Activated naive CD4-positive, alpha-beta T cell treated with anti-CD3 and anti-CD28 coated beads for 36 hours (primary cell): Measurements from ENCODE around the gene ADI1. TPM values are rescaled to one million over a fixed set of nuclear protein-coding genes. Genes with fewer than 3 reads are reported as not detected.
A peak's percentile ranks its signal among the peaks of the same experiment; 100 is the strongest.

Source experiments
- CTCF ChIA-PET: fragments of 350-600 bp; sonication (Branson Sonifier 250); formaldehyde crosslinking; loops from one replicate; lab custom pipeline; 2021; ENCODE audit warnings: antibody characterized with exemption; lab: Charles Lee
- DNase-seq: peaks from one replicate; pipeline ENCODE4 v3.0.0-alpha.2; 2020
- H3K27ac Mint-ChIP-seq: one replicate; pipeline ENCODE4 v1.8.0; 2021; ENCODE audit warnings: mild to moderate bottlenecking, mixed read lengths
- H3K27me3 Mint-ChIP-seq: one replicate; pipeline ENCODE4 v1.8.0; 2021; ENCODE audit warnings: low read depth, mixed read lengths
- H3K36me3 Mint-ChIP-seq: one replicate; pipeline ENCODE4 v1.8.0; 2021; ENCODE audit warnings: low read depth, mixed read lengths
- H3K4me1 Mint-ChIP-seq: one replicate; pipeline ENCODE4 v1.8.0; 2021; ENCODE audit warnings: low read depth, mixed read lengths
- H3K4me3 Mint-ChIP-seq: one replicate; pipeline ENCODE4 v1.8.0; 2021; ENCODE audit warnings: mild to moderate bottlenecking, moderate library complexity, mixed read lengths
- H3K9me3 Mint-ChIP-seq: one replicate; pipeline ENCODE4 v1.8.0; 2021; ENCODE audit warnings: mixed read lengths
- intact Hi-C: fragments of 100-400 bp; cut with micrococcal nuclease; formaldehyde crosslinking; loops from one replicate; pipeline ENCODE4 v1.15.1; 2023
- total RNA-seq, 2 experiments: library from RNA; stranded (reverse); gene quantifications; one replicate each; pipeline ENCODE4 v1.2.3, GENCODE V29; 2021

ADI1 gene, protein sequence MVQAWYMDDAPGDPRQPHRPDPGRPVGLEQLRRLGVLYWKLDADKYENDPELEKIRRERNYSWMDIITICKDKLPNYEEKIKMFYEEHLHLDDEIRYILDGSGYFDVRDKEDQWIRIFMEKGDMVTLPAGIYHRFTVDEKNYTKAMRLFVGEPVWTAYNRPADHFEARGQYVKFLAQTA
- 10 to 100 TPM; 45.6 to 49.8 TPM for total RNA-seq

DNA sequence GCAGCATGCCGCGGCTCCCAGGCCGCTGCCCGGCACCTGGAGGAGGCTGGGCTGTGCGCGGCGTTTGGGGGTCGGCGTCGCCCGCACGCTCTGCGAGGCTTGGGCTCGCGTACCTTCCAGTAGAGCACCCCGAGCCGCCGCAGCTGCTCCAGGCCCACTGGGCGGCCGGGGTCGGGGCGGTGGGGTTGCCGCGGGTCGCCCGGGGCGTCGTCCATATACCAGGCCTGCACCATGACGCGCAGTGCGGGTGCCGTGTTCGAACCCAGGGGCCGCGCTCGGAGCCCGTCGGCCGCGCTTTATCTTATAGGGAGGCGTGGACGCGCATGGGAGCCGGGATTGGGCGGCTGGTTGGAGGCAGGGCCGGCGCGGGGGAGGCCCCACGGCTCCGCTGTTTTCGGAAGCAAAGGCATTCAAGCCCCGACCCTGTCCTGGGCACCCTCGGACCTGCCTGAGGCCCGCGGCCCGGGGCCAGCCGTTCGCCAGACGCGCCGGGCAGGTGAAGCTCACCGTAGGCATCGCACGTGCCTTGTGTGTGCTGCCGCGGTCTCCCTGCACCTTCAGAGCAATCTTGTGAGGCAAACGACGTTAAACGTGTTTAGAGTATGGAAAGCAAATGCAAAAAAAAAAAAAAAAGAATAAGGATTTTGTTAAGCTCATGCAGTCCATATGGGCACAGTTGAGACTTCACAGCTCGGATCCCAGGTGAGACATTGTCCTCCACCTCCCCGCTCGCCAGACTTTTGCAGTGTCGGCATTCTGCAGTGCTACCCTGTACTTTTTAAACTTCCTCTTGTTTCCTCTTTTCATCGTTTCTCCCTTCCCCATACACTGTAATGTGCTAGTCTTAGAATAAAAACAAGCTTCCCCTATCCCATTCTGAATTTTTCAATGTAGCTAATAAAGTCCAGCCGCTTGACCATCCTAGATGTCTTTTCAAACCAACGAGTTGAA, at the start of gene ADI1:
TSS of gene ADI1 (minus strand) at position 277 of the 951 bp plus-strand sequence. CDS start at position 233, 44 bp downstream.
- Mint-ChIP-seq H3K9me3 (peaks cover 4% of the 10 kb centered on the region), H3K36me3 (peaks cover 16% of the 10 kb centered on the region), H3K4me1 (peaks cover 22% of the 10 kb centered on the region), H3K4me3 (peak within 1 kb of the TSS; percentile 84), H3K27me3 (no peaks in the 10 kb centered on the region), H3K27ac (peak within 1 kb of the TSS; percentile 85)
- intact Hi-C loops = loop anchor here (1.0 to 2.0 kb wide), 8 partner anchors 17 to 873 kb away; partner anchors contain the start of genes RNASEH1, RPS7 and TRAPPC12
- DNase-seq = peak; percentile 87
- CTCF ChIA-PET = interaction anchor here (1.1 to 1.2 kb wide), 2 partner anchors 38 to 132 kb away, joined by 4 to 8 read pairs; partner anchors contain the start of gene RNASEH1

DNA sequence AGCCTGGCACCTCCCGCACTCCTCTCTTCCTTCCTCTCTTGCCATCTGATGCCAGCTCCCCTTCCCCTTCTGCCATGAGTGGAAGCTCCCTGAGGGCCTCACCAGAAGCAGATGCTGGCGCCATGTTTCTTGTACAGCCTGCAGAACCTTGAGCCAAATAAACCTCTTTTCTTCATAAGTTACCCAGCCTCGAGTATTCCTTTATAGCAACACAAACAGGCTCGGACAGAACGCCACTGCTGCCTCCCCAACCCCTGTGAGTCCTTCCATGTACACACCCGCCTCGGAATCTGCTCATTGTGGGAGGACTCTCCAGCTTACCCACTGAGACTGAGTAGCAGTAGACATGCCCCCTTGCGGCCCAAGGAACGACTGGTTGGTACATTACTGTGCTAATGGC, 47.5 kb upstream of the ADI1 start:
- Mint-ChIP-seq H3K4me3 (no peak overlapping the region), H3K27ac (no peak overlapping the region), H3K4me1 (peaks cover 8% of the 10 kb centered on the region), H3K36me3 (peaks cover 9% of the 10 kb centered on the region), H3K27me3 (no peaks in the 10 kb centered on the region), H3K9me3 (no peaks in the 10 kb centered on the region)
- intact Hi-C loops = no loop called here
- DNase-seq = no peak
- CTCF ChIA-PET = interaction anchor here (0.6 kb wide), 1 partner anchor 174 kb away, joined by 5 read pairs; no protein-coding TSS in a partner anchor

DNA sequence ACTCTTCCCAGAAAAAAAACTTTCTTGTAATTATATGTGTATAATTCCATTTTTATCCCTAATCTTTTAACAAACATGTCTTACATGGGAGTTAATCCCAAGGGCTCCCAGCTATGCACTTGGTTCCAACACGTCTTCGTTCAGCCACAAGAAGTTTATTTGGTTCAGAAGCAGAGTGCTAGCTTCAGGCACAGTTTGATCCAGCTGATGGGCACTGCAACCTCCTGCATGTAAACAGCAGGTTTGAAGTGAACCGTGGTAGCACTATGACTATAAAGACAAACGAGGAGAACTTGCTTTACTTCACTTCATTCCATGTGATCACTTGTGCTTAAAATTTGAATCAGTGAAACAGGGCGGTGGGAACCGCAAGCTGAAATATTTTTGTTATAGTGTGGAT, 45.8 kb upstream of the ADI1 start:
- CTCF ChIA-PET = no interaction called here
- Mint-ChIP-seq H3K27me3 (no peaks in the 10 kb centered on the region), H3K36me3 (peaks cover 18% of the 10 kb centered on the region), H3K9me3 (no peaks in the 10 kb centered on the region), H3K4me1 (peaks cover 17% of the 10 kb centered on the region), H3K27ac (no peak overlapping the region), H3K4me3 (no peak overlapping the region)
- intact Hi-C loops = no loop called here
- no peak for DNase-seq

DNA sequence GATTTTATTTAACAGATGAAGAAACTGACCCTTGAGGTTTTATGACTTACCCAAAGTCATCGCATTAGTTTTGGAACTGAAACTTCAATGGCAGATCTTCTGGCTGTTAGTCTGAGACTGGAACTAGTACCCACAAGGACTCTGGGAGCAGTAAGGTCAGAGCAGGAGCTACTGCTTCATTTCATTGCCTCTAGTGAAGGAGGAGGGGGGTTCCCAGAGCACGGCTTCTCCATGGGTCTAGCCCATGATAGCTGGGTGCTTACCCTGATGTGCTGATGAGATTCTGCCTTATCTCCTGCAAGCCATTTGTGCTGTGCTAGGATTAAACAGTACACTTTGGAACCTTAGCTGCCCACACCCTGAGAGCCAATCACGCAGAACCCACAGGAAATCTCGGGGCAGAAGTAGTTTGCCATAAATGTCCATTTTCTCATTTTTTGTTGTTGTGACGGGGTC, 44.2 kb upstream of the ADI1 start:
- no peaks in the 10 kb centered on the region for H3K27me3 Mint-ChIP-seq

DNA sequence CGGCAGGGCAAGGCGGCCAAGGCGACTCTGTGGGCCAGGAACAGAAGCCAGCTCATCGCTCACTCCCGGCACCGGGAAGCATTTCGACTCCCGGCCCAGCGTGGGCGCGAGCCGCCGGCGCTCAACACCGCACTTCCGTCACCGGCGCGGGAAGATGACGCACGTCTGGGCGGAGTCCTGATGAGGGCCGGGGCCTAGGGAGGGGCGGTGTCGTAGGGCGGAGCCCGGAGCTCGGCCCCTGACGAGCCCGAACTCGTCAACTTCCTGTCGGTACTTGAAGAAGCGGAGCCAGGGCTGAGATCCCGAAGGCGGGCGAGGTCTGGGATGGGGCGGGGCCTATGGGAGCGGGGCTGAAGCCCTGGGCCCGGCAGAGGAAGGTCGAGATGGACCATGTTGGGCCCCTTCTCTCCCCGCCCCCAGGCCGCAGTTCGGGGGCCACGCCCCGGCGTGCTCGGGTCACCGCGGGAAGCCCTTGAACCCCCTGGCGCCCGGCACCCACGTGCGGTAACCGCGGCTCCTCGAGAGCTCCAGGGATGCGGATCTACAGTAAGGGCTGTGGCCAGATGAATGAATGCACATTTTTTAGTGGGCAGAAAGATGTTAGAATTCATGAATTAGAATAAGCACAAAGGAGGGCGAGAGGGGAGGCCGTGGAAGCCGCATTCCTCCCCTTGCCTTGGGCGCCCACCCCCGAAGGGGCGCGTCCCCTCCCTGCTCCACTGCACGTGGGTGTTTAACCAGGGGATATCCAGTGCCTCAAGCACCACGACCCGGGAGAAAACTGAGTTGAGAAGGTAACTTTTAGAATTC, 39.1 kb upstream of the ADI1 start, which contains the start of gene RNASEH1:
TSS of gene RNASEH1 (minus strand) at position 129 of the 810 bp plus-strand sequence. CDS start at position 56, 73 bp downstream.
- peak within 1 kb of the TSS; percentile 90 for H3K27ac Mint-ChIP-seq
- H3K4me3 Mint-ChIP-seq = peak within 1 kb of the TSS; percentile 84
- no peaks in the 10 kb centered on the region for H3K9me3 Mint-ChIP-seq
- H3K4me1 Mint-ChIP-seq = peaks cover 36% of the 10 kb centered on the region
- H3K27me3 Mint-ChIP-seq = no peaks in the 10 kb centered on the region
- CTCF ChIA-PET = interaction anchor here (0.7 to 1.4 kb wide), 4 partner anchors 17 to 144 kb away, joined by 3 to 8 read pairs (median 4); no protein-coding TSS in a partner anchor
- intact Hi-C loops = loop anchor here (1.0 to 2.0 kb wide), 9 partner anchors 17 to 912 kb away; partner anchors contain the start of genes ADI1, EIPR1 and RPS7
- peak; percentile 99 for DNase-seq
- peaks cover 38% of the 10 kb centered on the region for H3K36me3 Mint-ChIP-seq

More for the DNA sequence above, 44.2 kb upstream of the ADI1 start:
- Mint-ChIP-seq H3K36me3 (peaks cover 22% of the 10 kb centered on the region), H3K4me1 (peaks cover 26% of the 10 kb centered on the region), H3K4me3 (no peak overlapping the region), H3K9me3 (no peaks in the 10 kb centered on the region), H3K27ac (no peak overlapping the region)
- CTCF ChIA-PET = no interaction called here
- no peak for DNase-seq
- intact Hi-C loops = no loop called here

DNA sequence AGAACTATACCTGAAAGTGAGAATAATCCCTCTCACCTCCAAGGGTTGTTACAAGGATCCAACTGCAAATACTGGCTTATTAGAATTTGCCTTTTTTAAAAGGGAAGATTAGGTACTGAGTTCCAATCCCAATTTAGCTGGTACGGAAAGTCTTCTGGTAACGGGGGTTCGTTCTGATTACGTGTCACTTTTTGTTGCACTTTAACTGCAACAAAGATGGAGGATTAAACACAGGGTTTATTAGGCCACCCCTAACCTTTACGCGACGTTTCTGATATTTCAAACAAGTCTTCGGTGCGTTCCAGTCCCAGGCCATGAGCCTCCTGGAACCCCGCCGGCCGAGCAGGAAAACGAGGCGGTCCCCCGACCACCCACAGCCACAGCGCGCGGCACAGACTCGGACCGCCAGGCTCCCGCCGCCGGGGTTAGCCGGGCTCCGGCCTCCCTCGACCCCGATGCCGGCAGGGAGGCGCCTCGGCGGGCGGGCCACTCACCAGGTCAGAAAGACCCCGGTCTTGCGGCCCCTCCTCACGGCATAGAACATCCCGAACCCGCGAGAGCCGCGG, 38.4 kb upstream of the ADI1 start:
- no peaks in the 10 kb centered on the region for H3K9me3 Mint-ChIP-seq
- peak overlapping the region; percentile 84 for H3K4me3 Mint-ChIP-seq
- intact Hi-C loops = loop anchor here (1.0 to 2.0 kb wide), 9 partner anchors 18 to 911 kb away; partner anchors contain the start of genes ADI1, EIPR1 and RPS7
- H3K4me1 Mint-ChIP-seq = peaks cover 34% of the 10 kb centered on the region
- no peaks in the 10 kb centered on the region for H3K27me3 Mint-ChIP-seq
- no peak for DNase-seq
- CTCF ChIA-PET = interaction anchor here (0.6 to 1.4 kb wide), 4 partner anchors 18 to 93 kb away, joined by 4 to 8 read pairs (median 4); no protein-coding TSS in a partner anchor
- H3K36me3 Mint-ChIP-seq = peaks cover 39% of the 10 kb centered on the region
- H3K27ac Mint-ChIP-seq = peak overlapping the region; percentile 90

DNA sequence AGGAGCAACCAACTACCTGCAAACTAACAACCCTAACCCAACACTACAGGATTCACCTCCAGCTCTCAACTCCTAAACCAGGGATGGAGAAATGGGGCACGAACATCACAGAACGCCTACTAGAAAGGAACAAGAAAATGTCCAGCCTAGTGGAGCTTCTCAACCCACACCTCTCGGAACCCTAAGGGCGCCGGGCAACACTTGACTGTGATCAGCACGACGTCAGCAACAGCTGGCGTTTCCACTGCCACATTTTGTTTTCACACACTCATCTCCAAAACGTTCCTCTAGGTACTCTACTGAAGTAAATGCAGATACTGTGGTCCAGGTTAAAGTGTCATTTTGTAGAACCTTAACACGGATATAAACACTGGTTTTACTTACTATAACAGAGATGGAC, 34.6 kb upstream of the ADI1 start:
- CTCF ChIA-PET = interaction anchor here (1.3 to 1.4 kb wide), 2 partner anchors 98 to 131 kb away, joined by 3 read pairs; no protein-coding TSS in a partner anchor
- no peaks in the 10 kb centered on the region for H3K9me3 Mint-ChIP-seq
- peaks cover 44% of the 10 kb centered on the region for H3K36me3 Mint-ChIP-seq
- no peak overlapping the region for H3K27ac Mint-ChIP-seq
- no peak overlapping the region for H3K4me3 Mint-ChIP-seq
- peaks cover 13% of the 10 kb centered on the region for H3K4me1 Mint-ChIP-seq
- intact Hi-C loops = no loop called here
- no peaks in the 10 kb centered on the region for H3K27me3 Mint-ChIP-seq
- DNase-seq = no peak

DNA sequence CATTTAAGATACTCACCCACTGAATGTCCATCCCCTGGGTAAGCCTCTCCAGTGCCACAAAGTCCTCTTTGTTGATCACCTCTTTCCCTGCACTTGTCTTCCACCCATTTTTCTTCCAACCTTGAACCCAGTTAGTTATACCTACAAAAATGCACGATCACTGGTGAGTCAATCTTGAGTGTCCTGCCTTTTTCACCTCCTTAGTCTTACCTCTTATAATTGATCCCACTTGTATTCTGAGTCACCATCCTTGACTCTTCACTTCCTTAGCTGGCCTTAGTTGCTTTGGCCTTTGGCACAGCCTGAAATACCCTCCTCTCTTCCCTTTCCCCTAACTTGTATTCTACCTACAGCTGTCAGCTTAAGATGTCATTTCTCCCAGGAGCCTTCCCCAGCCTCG, 28.6 kb upstream of the ADI1 start:
- peaks cover 53% of the 10 kb centered on the region for H3K36me3 Mint-ChIP-seq
- H3K4me1 Mint-ChIP-seq = peaks cover 4% of the 10 kb centered on the region
- no peak for DNase-seq
- H3K27ac Mint-ChIP-seq = no peak overlapping the region
- intact Hi-C loops = no loop called here
- H3K9me3 Mint-ChIP-seq = no peaks in the 10 kb centered on the region
- CTCF ChIA-PET = no interaction called here
- H3K27me3 Mint-ChIP-seq = no peaks in the 10 kb centered on the region
- H3K4me3 Mint-ChIP-seq = no peak overlapping the region

DNA sequence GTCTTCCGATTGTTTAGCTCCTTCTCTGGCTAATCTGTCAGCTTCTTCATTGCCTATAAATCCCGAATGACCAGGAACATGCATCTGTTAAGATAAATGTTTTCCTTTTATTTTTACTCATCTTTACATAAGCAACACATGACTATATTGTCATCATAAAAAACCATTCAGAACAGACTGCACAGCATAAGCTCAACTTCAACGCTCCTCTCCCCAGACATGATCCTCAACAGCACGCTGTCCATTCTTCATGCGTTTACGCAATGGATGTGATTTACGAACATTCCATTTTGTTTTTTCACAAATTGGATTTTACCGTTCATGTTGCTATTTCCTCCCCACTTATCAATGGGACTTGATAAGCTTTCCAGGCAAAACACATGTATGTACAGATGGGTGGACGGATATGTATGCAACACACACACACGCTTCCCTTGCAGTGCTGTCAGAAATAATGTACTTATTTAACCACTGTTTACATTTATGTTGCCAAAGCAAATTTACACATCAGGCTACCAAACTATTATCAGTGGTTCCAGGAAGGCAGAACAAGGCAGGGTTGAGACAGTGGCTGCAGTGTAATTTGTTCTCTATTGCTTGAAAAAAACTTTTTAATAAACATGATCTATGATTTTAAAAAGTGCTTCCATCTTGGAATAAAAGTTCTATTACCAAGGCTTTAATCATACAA, 26.6 kb upstream of the ADI1 start:
- no peak overlapping the region for H3K27ac Mint-ChIP-seq
- CTCF ChIA-PET = no interaction called here
- intact Hi-C loops = no loop called here

DNA sequence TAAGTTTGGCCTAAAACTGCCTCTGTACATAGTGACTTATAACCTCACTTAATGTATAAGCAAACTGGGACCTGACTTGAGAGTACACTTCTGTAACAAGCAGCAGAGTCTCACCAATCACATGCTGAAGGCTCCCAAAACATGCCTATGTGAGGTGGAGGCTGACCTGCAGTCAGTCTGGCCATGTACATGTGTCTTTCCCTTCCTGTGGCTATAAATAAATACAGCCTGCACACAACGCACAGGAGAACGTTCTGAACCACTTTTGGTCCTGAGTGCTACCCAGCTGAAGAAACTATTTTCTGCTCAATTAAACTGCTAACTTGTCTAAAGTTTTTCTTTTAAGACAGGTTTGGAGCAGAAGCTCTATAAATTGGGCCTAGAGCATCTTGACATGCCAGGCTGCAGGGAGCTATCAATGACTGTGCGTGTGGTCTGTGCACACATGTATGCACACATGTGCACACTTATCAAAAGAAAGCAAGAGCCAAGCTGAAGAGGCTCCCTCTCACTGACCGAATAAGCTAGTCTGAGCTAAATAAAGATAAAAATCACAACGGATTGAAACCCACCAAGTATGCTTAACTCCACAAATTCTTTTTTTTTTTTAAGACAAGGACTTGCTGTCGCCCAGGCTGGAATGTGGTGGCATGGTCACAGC, 23.8 kb upstream of the ADI1 start:
- Mint-ChIP-seq H3K9me3 (no peaks in the 10 kb centered on the region), H3K36me3 (peaks cover 35% of the 10 kb centered on the region), H3K27me3 (no peaks in the 10 kb centered on the region), H3K27ac (no peak overlapping the region), H3K4me3 (no peak overlapping the region), H3K4me1 (peaks cover 4% of the 10 kb centered on the region)
- CTCF ChIA-PET = interaction anchor here (0.7 kb wide), 1 partner anchor 10 kb away, joined by 3 read pairs; no protein-coding TSS in a partner anchor
- intact Hi-C loops = no loop called here
- DNase-seq = no peak

More for the DNA sequence above, 26.6 kb upstream of the ADI1 start:
- H3K36me3 Mint-ChIP-seq = peaks cover 53% of the 10 kb centered on the region
- no peaks in the 10 kb centered on the region for H3K27me3 Mint-ChIP-seq
- peaks cover 4% of the 10 kb centered on the region for H3K4me1 Mint-ChIP-seq
- no peak for DNase-seq
- no peaks in the 10 kb centered on the region for H3K9me3 Mint-ChIP-seq
- no peak overlapping the region for H3K4me3 Mint-ChIP-seq
